ENCODE results near the gene STIMATE.

Gene STIMATE

GRCh38 chr3:52791366-52791765, 106.0 kb downstream of the STIMATE start:
- DNase-seq (ENCODE audit: low read depth) = no peak

GRCh38 chr3:52790741-52791140, 106.6 kb downstream of the STIMATE start:
- DNase-seq (ENCODE audit: low read depth) = no peak

GRCh38 chr3:52790337-52790736, 107.0 kb downstream of the STIMATE start:
- no peak for DNase-seq (ENCODE audit: low read depth)

- no peak for DNase-seq (ENCODE audit: low read depth)
These were observed 107.7 kb downstream of the STIMATE start for GRCh38 chr3:52789746-52790040.

GRCh38 chr3:52788890-52789745, 108.2 kb downstream of the STIMATE start:
- DNase-seq (ENCODE audit: low read depth) = no peak

GRCh38 chr3:52787672-52788625, 109.4 kb downstream of the STIMATE start:
- DNase-seq (ENCODE audit: low read depth) = no peak

- DNase-seq (ENCODE audit: low read depth) = no peak
These were observed 110.1 kb downstream of the STIMATE start for GRCh38 chr3:52787246-52787645.

Data from stimulated activated CD8-positive, alpha-beta memory T cell treated with anti-CD3 and anti-CD28 coated beads, Interleukin-15, amount 100 ng/mL, for 24 hours (primary cell).